Naive thymus-derived CD4-positive, alpha-beta T cell (primary cell): ENCODE measurements around the gene RNASE8. TPM values are rescaled to one million over a fixed set of nuclear protein-coding genes. Genes with fewer than 3 reads are reported as not detected.

ENCODE experiments used
- ATAC-seq: fragments of 150-1000 bp; cut with Tn5 transposase; 2 replicates; pipeline ENCODE4 v1.10.0; 2021; ENCODE audit warnings: mild to moderate bottlenecking, moderate library complexity
- CTCF ChIA-PET: fragments of 350-600 bp; sonication (Branson Sonifier 250); formaldehyde crosslinking; loops from one replicate; lab custom pipeline; 2021; ENCODE audit warnings: antibody characterized with exemption; lab: Charles Lee
- POLR2A ChIA-PET: fragments of 350-600 bp; sonication (Branson Sonifier 250); formaldehyde crosslinking; loops from one replicate; lab custom pipeline; 2021; ENCODE audit warnings: antibody characterized with exemption, inconsistent platforms; lab: Charles Lee
- DNase-seq, 9 donors: peaks; one replicate each; pipeline versions ENCODE4 v3.0.0 to v3.0.0-alpha.2; 2020 to 2022; ENCODE audit warnings: mixed read lengths in 1 of 9
- H3K27ac ChIP-seq: one replicate; pipeline ENCODE4 v1.7.0; 2013; ENCODE audit warnings: mild to moderate bottlenecking, low read depth, low read length, moderate library complexity
- H3K27me3 ChIP-seq, 2 donors: one replicate each; pipeline ENCODE4 v1.7.0; 2013; ENCODE audit warnings: low read length in 2 of 2, mild to moderate bottlenecking in 2 of 2, moderate library complexity in 2 of 2; ENCODE audit not compliant: control insufficient read depth in 2 of 2, insufficient read depth in 2 of 2
- H3K36me3 ChIP-seq, 3 experiments: 1 replicate in 2 of 3; 2 replicates in 1 of 3; pipeline ENCODE4 v1.7.0; 2013; ENCODE audit warnings: low read length in 3 of 3, mild to moderate bottlenecking in 3 of 3, moderate library complexity in 1 of 3; ENCODE audit not compliant: insufficient read depth in 3 of 3, control insufficient read depth in 2 of 3
- H3K4me1 ChIP-seq, 2 donors: one replicate each; pipeline ENCODE4 v1.7.0; 2013; ENCODE audit warnings: low read length in 2 of 2, mild to moderate bottlenecking in 2 of 2, moderate library complexity in 1 of 2; ENCODE audit not compliant: control insufficient read depth in 2 of 2, insufficient read depth in 2 of 2
- H3K4me3 ChIP-seq: 2 replicates; pipeline ENCODE4 v1.7.0; 2013; ENCODE audit warnings: mild to moderate bottlenecking, low read length
- H3K9me3 ChIP-seq, 3 experiments: 1 replicate in 2 of 3; 2 replicates in 1 of 3; pipeline ENCODE4 v1.7.0; 2013; ENCODE audit warnings: low read length in 3 of 3; ENCODE audit not compliant: control insufficient read depth in 2 of 3
- H3K27ac Mint-ChIP-seq, 9 donors: one replicate each; pipeline ENCODE4 v1.8.0; 2020 to 2022; ENCODE audit warnings: mixed read lengths in 9 of 9, mild to moderate bottlenecking in 8 of 9, moderate library complexity in 5 of 9, inconsistent platforms in 2 of 9
- H3K27me3 Mint-ChIP-seq, 5 donors: one replicate each; pipeline ENCODE4 v1.8.0; 2021 to 2022; ENCODE audit warnings: mixed read lengths in 5 of 5, mild to moderate bottlenecking in 1 of 5
- H3K36me3 Mint-ChIP-seq, 5 donors: one replicate each; pipeline ENCODE4 v1.8.0; 2020 to 2022; ENCODE audit warnings: mixed read lengths in 5 of 5, mild to moderate bottlenecking in 3 of 5, inconsistent platforms in 1 of 5
- H3K4me1 Mint-ChIP-seq, 7 donors: one replicate each; pipeline ENCODE4 v1.8.0; 2020 to 2022; ENCODE audit warnings: mixed read lengths in 7 of 7, mild to moderate bottlenecking in 3 of 7, inconsistent platforms in 1 of 7
- H3K4me3 Mint-ChIP-seq, 10 donors: one replicate each; pipeline ENCODE4 v1.8.0; 2020 to 2022; ENCODE audit warnings: mild to moderate bottlenecking in 10 of 10, mixed read lengths in 10 of 10, moderate library complexity in 6 of 10, inconsistent platforms in 2 of 10
- H3K9me3 Mint-ChIP-seq, 11 donors: one replicate each; pipeline ENCODE4 v1.8.0; 2020 to 2022; ENCODE audit warnings: mixed read lengths in 11 of 11, mild to moderate bottlenecking in 4 of 11, inconsistent platforms in 1 of 11, moderate library complexity in 1 of 11
- intact Hi-C, 2 donors: fragments of 100-400 bp; cut with micrococcal nuclease; formaldehyde crosslinking; loops; one replicate each; pipeline ENCODE4 v1.15.1; 2023
- polyA plus RNA-seq, 2 donors: library from polyadenylated mRNA; unstranded; fragments of 300-500 nt; fragmentation: Illumina TruSeq; gene quantifications; one replicate each; pipeline ENCODE4 v1.2.3, GENCODE V29; 2021
- total RNA-seq, 6 experiments: library from RNA in 5 of 6; stranded (reverse) in 5 of 6; gene quantifications; 1 replicate in 5 of 6; 2 replicates in 1 of 6; pipeline ENCODE4 v1.2.3 and lab custom pipeline; 2021 to 2026

RNASE8 gene
- total and polyA plus RNA-seq, 7 experiments from 2014 or later = not detected

DNA sequence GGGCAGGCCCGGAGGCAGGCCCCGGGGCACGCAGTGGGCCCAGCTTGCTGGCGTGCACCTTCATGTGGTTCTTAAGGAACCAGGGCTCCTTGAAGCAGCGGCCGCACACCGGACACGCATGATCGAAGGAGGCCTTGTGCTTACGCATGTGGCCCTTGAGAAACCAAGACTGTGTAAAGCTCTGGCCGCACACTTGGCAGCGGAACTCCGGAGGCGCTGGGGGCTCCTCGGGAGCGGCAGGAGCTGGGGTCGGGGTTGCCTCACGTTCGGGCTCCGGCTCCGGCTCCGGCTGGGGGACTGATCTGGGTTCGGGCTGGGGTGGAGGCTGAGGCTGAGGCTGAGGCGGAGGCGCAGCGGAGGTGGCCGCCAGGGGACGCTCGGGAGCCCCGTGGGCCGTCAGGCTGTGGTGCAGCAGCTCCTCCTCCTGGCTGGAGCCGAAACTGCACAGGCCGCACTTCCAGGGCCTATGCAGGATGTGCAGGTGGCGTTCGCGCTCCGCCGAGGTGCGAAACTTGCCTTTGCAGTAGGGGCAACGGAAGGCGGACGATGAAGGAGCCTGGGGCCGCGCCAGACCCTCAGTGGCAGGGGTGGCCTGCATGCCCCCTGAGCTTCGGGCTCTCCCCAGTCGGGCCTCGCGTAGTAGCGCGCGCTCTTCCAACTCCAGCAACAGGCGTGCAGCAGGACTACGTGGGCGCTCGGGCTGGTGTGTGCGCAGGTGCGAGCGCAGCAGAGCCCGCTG is 34.8 kb downstream of the RNASE8 start:
- peak overlapping the region in 1 of 10 donors; percentile 6 for H3K4me3 Mint-ChIP-seq
- peak; percentile 90 for ATAC-seq

DNA sequence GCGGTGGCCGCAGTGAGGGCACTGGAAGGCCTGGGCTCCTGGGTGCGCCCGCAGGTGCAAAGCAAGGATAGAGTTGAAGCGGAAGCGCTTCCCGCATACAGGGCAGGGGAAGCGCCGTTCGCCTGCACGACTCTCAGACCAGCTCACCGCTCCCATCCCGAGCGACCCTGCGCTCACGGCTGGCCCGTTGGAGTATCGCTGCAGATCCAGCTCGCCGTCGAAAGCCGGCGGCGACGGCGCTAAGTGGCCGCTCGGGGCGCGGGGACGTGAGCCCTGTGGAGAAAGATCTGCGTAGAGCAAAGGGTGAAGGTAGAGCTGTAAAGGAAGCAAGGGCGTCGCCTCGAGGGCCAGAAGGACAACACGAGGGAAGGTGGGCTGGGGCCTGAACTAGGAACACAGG is 35.4 kb downstream of the RNASE8 start:
- Histone ChIP-seq H3K27me3 (no peaks in the 10 kb centered on the region), H3K9me3 (no peaks in the 10 kb centered on the region), H3K4me1 (peaks cover 2 to 10% of the 10 kb centered on the region in 2 donors), H3K36me3 (no peaks in the 10 kb centered on the region), H3K4me3 (no peak overlapping the region), H3K27ac (no peak overlapping the region)
- DNase-seq (no peak), ATAC-seq (no peak)
- intact Hi-C loops = no loop called here
- Mint-ChIP-seq H3K9me3 (peaks cover 0 to 2% (median 0%) of the 10 kb centered on the region in 11 donors), H3K4me1 (peaks cover 9 to 33% (median 22%) of the 10 kb centered on the region in 7 donors), H3K36me3 (peaks cover 0 to 2% (median 0%) of the 10 kb centered on the region in 5 donors), H3K27me3 (peaks cover 0 to 18% (median 0%) of the 10 kb centered on the region in 5 donors), H3K4me3 (no peak overlapping the region), H3K27ac (peak overlapping the region in 3 of 9 donors; percentile 17 to 88 (median 83))
- CTCF ChIA-PET = interaction anchor here (0.7 to 11.3 kb wide), 11 partner anchors 8 to 470 kb away, joined by 3 to 132 read pairs (median 5); partner anchors contain the start of gene TMEM253
- POLR2A ChIA-PET = interaction anchor here (1.0 to 4.7 kb wide), 5 partner anchors 11 to 78 kb away, joined by 3 to 53 read pairs (median 5); no protein-coding TSS in a partner anchor

More for the DNA sequence above, 34.8 kb downstream of the RNASE8 start:
- Mint-ChIP-seq H3K36me3 (peaks cover 0 to 2% (median 0%) of the 10 kb centered on the region in 5 donors), H3K27ac (peak overlapping the region in 8 of 9 donors; percentile 17 to 88 (median 78)), H3K27me3 (peaks cover 0 to 17% (median 0%) of the 10 kb centered on the region in 5 donors), H3K9me3 (peaks cover 0 to 3% (median 0%) of the 10 kb centered on the region in 11 donors), H3K4me1 (peaks cover 15 to 37% (median 27%) of the 10 kb centered on the region in 7 donors)
- Histone ChIP-seq H3K9me3 (no peaks in the 10 kb centered on the region), H3K36me3 (no peaks in the 10 kb centered on the region), H3K27me3 (no peaks in the 10 kb centered on the region), H3K4me3 (no peak overlapping the region), H3K27ac (no peak overlapping the region), H3K4me1 (peaks cover 6 to 14% of the 10 kb centered on the region in 2 donors)
- intact Hi-C loops = loop anchor here (1.0 kb wide), 4 partner anchors 12 to 465 kb away; no protein-coding TSS in a partner anchor
- ChIA-PET CTCF (interaction anchor here (0.6 to 11.3 kb wide), 13 partner anchors 9 to 89 kb away, joined by 3 to 132 read pairs (median 4); partner anchors contain the start of gene TMEM253), POLR2A (interaction anchor here (1.0 to 4.7 kb wide), 5 partner anchors 11 to 78 kb away, joined by 3 to 53 read pairs (median 5); no protein-coding TSS in a partner anchor)
- peak; percentile 82 to 98 (median 93) for DNase-seq

DNA sequence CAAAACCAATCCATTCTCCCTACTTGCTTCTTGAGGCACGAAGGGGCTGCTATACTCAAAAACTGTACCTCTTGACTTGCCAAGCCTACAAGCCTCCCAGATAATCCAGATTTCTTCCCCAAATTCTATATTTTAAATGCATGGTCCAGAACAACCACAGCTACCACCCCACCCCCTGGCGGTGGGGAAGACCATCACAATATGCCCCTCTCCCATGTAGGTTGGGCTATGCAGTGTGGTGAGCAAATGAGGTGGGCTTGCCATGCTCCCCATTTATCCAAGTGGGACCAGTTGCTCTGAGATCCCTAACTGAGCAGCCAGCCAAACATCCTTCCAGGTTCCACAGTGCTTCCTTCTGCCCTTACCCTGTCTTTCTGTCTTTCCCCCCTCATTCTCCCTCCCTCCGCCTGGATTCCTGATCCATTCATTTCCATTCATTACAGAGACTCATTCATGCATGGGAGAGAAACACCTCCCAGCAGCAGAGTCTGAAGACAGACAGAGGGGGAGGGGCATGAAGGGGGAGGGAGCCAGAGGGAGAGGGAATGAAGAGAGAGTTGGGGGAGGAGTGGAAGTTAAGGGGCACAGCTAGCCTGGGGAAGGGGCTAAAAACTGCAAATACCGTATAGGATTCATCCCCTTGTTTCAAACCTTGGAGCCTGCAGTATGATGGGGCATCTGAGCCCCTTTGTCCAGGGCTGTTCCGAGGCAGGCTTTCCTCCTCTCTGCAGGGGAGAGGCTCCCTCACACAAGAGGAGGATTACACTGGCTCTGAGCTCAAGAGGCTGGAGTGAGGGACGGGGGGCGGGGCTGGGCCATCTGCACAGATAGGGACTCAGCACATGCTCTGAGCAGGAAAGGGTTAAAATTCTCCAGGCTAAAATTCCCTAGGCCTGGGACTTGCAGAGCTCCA is 36.4 kb downstream of the RNASE8 start:
- intact Hi-C loops = loop anchor here in 1 of 2 donors (2.0 kb wide), 1 partner anchor 53 kb away; no protein-coding TSS in a partner anchor
- peaks cover 0 to 6% (median 0%) of the 10 kb centered on the region in 11 donors for H3K9me3 Mint-ChIP-seq
- peaks cover 6 to 30% (median 19%) of the 10 kb centered on the region in 7 donors for H3K4me1 Mint-ChIP-seq
- CTCF ChIA-PET = interaction anchor here (0.7 to 11.3 kb wide), 4 partner anchors 11 to 469 kb away, joined by 4 to 132 read pairs (median 64); no protein-coding TSS in a partner anchor
- ATAC-seq = no peak
- peak overlapping the region in 3 of 9 donors; percentile 38 to 43 (median 43) for H3K27ac Mint-ChIP-seq
- H3K36me3 ChIP-seq = no peaks in the 10 kb centered on the region
- peaks cover 0 to 7% of the 10 kb centered on the region in 2 donors for H3K4me1 ChIP-seq
- POLR2A ChIA-PET = interaction anchor here (1.2 to 4.7 kb wide), 3 partner anchors 10 to 105 kb away, joined by 3 to 53 read pairs (median 5); no protein-coding TSS in a partner anchor
- no peaks in the 10 kb centered on the region for H3K9me3 ChIP-seq
- no peak overlapping the region for H3K4me3 ChIP-seq
- peaks cover 0 to 2% (median 0%) of the 10 kb centered on the region in 5 donors for H3K36me3 Mint-ChIP-seq
- H3K27me3 ChIP-seq = no peaks in the 10 kb centered on the region
- H3K27ac ChIP-seq = no peak overlapping the region
- H3K4me3 Mint-ChIP-seq = no peak overlapping the region
- no peak for DNase-seq
- H3K27me3 Mint-ChIP-seq = peaks cover 0 to 23% (median 0%) of the 10 kb centered on the region in 5 donors

DNA sequence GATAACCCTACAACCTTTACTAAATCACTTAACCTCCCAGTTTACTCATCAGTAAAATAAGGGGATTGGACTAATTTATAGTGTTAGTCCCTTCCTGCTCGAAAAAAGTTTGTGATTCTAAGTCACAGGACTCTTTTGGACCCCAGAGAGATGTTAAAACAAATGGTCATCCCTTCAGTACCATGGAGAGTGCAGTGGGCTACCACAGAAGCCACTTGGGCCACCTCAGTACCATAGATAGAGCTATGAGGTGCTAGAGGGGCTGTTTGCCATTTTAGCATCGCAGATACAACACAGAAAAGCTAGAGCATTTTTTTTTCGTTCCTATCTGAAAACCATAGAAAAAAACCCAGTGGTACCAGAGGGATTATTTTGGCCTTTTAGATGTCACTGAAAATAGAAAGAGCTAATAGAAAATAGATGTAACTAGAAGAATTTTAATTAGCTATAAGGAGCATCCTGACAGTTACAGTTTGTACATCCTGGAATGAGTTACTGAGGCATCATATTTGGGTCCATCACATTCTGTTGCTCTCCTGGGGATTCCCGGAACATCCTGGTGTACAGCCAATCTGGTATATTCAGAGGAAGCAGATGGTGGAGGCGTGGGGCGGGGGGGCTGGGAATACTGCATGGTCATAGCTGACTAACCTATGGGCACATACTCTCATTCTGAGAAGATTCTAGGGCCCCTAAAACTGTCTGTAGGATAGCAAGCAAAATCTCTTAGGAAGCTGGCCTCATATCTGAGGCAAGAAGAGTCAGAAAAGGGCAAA is 38.0 kb downstream of the RNASE8 start:
- H3K4me1 ChIP-seq = peaks cover 0 to 7% of the 10 kb centered on the region in 2 donors
- ChIA-PET CTCF (interaction anchor here (0.6 to 11.3 kb wide), 5 partner anchors 10 to 483 kb away, joined by 4 to 132 read pairs (median 5); no protein-coding TSS in a partner anchor), POLR2A (interaction anchor here (1.0 to 4.7 kb wide), 4 partner anchors 8 to 107 kb away, joined by 3 to 53 read pairs (median 4); no protein-coding TSS in a partner anchor)
- H3K36me3 ChIP-seq = no peaks in the 10 kb centered on the region
- H3K9me3 Mint-ChIP-seq = peaks cover 0 to 6% (median 0%) of the 10 kb centered on the region in 11 donors
- intact Hi-C loops = loop anchor here in 1 of 2 donors (2.0 kb wide), 1 partner anchor 55 kb away; no protein-coding TSS in a partner anchor
- peaks cover 10 to 34% (median 25%) of the 10 kb centered on the region in 7 donors for H3K4me1 Mint-ChIP-seq
- H3K27me3 ChIP-seq = no peaks in the 10 kb centered on the region
- no peak overlapping the region for H3K27ac ChIP-seq
- no peaks in the 10 kb centered on the region for H3K9me3 ChIP-seq
- ATAC-seq (no peak), DNase-seq (no peak)
- H3K4me3 Mint-ChIP-seq = peak overlapping the region in 4 of 10 donors; percentile 5 to 88 (median 55)
- peak overlapping the region in 8 of 9 donors; percentile 67 to 90 (median 86) for H3K27ac Mint-ChIP-seq
- H3K27me3 Mint-ChIP-seq = peaks cover 0 to 33% (median 0%) of the 10 kb centered on the region in 5 donors
- H3K36me3 Mint-ChIP-seq = peaks cover 0 to 2% (median 0%) of the 10 kb centered on the region in 5 donors
- H3K4me3 ChIP-seq = no peak overlapping the region

DNA sequence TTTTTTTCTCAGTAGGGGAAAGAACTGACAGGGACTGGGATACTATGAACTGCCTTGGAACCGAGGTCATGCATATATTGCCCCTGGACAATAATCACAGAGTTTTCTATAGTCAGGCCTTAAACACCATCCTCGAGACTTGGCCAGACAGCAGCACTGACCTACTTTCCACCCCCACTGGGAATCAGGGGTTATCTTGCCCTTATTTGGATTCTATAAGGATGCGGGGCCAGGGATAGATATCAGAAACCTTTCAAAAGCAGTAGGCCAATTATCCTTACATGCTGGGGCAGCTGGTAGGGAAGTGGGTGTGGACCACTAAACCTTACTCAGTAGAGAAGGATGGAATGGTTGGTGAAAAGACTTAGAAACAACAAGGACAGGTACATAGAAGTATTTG is 38.8 kb downstream of the RNASE8 start:
- peaks cover 0 to 4% of the 10 kb centered on the region in 2 donors for H3K27me3 ChIP-seq
- ChIA-PET POLR2A (interaction anchor here (0.6 to 2.3 kb wide), 4 partner anchors 9 to 296 kb away, joined by 3 to 6 read pairs (median 4); no protein-coding TSS in a partner anchor), CTCF (interaction anchor here (0.7 to 11.3 kb wide), 4 partner anchors 9 to 81 kb away, joined by 4 to 132 read pairs (median 64); partner anchors contain the start of gene ARHGEF40)
- peak overlapping the region in 8 of 10 donors; percentile 34 to 88 (median 68) for H3K4me3 Mint-ChIP-seq
- H3K27ac Mint-ChIP-seq = peak overlapping the region in 8 of 9 donors; percentile 59 to 90 (median 86)
- H3K36me3 ChIP-seq = no peaks in the 10 kb centered on the region
- H3K4me1 ChIP-seq = peaks cover 0 to 7% of the 10 kb centered on the region in 2 donors
- no peaks in the 10 kb centered on the region for H3K9me3 ChIP-seq
- H3K27me3 Mint-ChIP-seq = peaks cover 0 to 33% (median 0%) of the 10 kb centered on the region in 5 donors
- H3K9me3 Mint-ChIP-seq = peaks cover 0 to 6% (median 0%) of the 10 kb centered on the region in 11 donors
- intact Hi-C loops = no loop called here
- H3K27ac ChIP-seq = no peak overlapping the region
- H3K36me3 Mint-ChIP-seq = peaks cover 0 to 2% (median 0%) of the 10 kb centered on the region in 5 donors
- H3K4me3 ChIP-seq = no peak overlapping the region
- ATAC-seq (no peak), DNase-seq (no peak)
- peaks cover 10 to 33% (median 25%) of the 10 kb centered on the region in 7 donors for H3K4me1 Mint-ChIP-seq
